ENCODE data around the gene ANKRD63. TPM values are rescaled to one million over a fixed set of nuclear protein-coding genes. Genes with fewer than 3 reads are reported as not detected.

Gene ANKRD63
- total and polyA plus RNA-seq, 12 donors, result not detected

DNA sequence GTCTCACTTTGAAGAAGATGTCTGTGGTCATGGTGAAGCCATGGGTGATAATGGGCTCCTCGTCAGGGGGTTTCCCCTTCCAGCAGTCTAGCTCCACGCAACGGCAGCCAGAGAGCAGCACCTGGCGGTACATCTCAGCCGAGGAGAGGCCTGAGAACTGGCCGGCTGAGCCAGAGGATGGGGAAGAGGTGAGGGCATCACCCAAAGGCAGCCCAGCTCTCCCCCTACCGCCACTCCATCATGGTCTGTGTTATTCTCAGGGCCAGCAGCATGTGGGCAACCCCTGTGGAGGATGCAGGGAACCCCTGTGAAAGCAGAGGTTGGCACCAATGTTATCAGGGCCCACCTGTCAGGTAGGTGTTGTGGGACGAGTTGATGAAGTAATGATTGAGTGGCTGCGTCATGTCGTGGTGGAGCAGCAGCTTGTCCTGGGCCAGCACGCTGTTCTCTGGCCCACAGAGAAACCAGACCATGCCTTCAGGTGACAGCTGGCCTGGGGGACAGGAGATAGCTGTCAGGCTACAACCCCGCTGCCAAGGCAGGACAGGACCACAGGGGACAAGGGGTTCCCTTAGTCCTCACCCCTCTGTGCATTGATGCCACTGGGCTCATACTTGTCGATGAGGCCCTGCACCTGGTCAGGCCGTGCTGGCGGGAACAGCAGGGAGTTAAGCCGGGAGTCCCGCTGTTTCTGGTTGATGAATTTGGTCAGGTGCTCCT lies 15.5 kb upstream of the ANKRD63 start:
- no peak for DNase-seq
- Histone ChIP-seq H3K9me3 (replicated peaks in 1 of 3) (no peaks in the 10 kb centered on the region), H3K27me3 (no peaks in the 10 kb centered on the region), H3K4me1 (replicated peaks in 1 of 2) (no peaks in the 10 kb centered on the region), H3K36me3 (replicated peaks in 1 of 2) (no peaks in the 10 kb centered on the region), H3K27ac (no peak overlapping the region), H3K4me3 (no peak overlapping the region)
- intact Hi-C loops (cut with DNase I), result no loop called here
- TF ChIP-seq POLR2A (IDR thresholded peaks at IDR 0.05) (no peak), CTCF (IDR thresholded peaks at IDR 0.05) (no peak)
- WGBS, 4 donors, result 92 to 97% (median 95%) methylated on average over 9 to 17 of the region's 17 CpGs

DNA sequence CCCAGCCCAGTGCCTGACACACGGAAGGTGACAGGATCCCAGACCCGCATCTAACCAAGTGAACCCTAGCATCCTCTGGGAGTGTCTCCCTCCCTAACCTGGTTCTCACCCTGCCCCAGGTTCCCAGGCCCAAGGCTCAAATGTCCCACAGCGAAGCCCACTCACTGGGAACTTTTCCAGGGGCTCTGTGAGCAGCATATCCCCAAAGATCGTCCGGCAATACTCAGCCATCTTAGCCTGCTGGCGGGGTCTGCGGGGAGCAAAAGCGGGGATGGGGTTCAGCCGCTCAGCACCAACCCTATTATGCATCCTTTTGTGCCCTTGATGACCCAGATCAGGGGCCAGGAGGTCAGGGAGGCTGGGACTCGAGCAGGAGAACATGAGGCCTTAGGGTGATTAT lies 14.5 kb upstream of the ANKRD63 start:
- H3K27me3 ChIP-seq, result no peaks in the 10 kb centered on the region
- no peaks in the 10 kb centered on the region for H3K4me1 ChIP-seq (replicated peaks in 1 of 2)
- H3K36me3 ChIP-seq (replicated peaks in 1 of 2), result no peaks in the 10 kb centered on the region
- H3K27ac ChIP-seq, result no peak overlapping the region
- H3K9me3 ChIP-seq (replicated peaks in 1 of 3), result no peaks in the 10 kb centered on the region
- no peak for TF ChIP-seq CTCF (IDR thresholded peaks at IDR 0.05)
- no peak for TF ChIP-seq POLR2A (IDR thresholded peaks at IDR 0.05)
- H3K4me3 ChIP-seq, result no peak overlapping the region
- 84 to 92% (median 90%) methylated on average over 9 to 10 of the region's 10 CpGs for WGBS, 4 donors
- intact Hi-C loops (cut with DNase I), result no loop called here
- DNase-seq, result no peak

DNA sequence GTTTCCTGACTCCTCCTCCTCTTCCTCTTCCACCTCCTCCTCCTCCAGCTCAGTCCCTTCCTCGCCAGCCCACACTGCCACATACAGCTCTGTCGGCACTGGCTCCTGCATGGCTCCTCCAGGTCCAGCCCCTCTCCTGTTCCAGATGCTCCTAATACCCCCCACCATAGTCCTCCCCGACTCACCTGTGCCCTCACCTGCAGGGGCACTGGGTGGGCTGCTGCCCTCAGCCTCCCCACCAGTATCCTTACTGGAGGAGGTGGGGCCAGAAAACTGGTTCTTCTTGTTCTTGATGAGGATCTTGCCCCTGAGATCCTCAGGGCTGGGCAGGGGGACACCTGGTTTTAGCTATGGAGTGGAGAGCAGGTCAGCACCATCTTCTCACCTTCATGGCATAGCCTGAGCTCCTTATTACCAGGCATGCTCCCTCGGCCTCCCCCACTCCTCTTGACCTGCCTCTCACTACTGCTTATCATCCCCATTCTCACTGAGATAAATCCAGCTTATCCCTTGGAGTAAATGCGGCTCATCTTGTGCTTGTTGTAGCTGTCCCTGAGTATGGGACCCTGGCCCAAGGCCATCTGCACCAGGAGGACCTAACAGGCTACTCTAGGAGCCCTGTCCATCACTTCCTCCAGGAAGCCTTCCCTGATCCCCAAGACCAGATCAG lies 13.8 kb upstream of the ANKRD63 start:
- DNase-seq, result no peak
- Histone ChIP-seq H3K4me3 (no peak overlapping the region), H3K4me1 (replicated peaks in 1 of 2) (no peaks in the 10 kb centered on the region), H3K27me3 (peaks cover 2% of the 10 kb centered on the region), H3K27ac (no peak overlapping the region), H3K9me3 (replicated peaks in 1 of 3) (no peaks in the 10 kb centered on the region), H3K36me3 (replicated peaks in 1 of 2) (no peaks in the 10 kb centered on the region)
- 85 to 93% (median 90%) methylated on average over 5 of the region's 5 CpGs for WGBS, 4 donors
- TF ChIP-seq CTCF (IDR thresholded peaks at IDR 0.05) (no peak), POLR2A (IDR thresholded peaks at IDR 0.05) (no peak)
- intact Hi-C loops (cut with DNase I), result no loop called here

- Histone ChIP-seq H3K36me3 (replicated peaks in 1 of 2) (no peaks in the 10 kb centered on the region), H3K4me1 (replicated peaks in 1 of 2) (peaks cover 4 to 5% of the 10 kb centered on the region in 2 donors), H3K27me3 (peaks cover 3% of the 10 kb centered on the region), H3K9me3 (replicated peaks in 1 of 3) (no peaks in the 10 kb centered on the region), H3K4me3 (no peak overlapping the region), H3K27ac (no peak overlapping the region)
- 67 to 78% (median 75%) methylated on average over 11 to 12 of the region's 12 CpGs for WGBS, 4 donors
- intact Hi-C loops (cut with DNase I), result no loop called here
- TF ChIP-seq CTCF (IDR thresholded peaks at IDR 0.05) (no peak), POLR2A (IDR thresholded peaks at IDR 0.05) (no peak)
- DNase-seq, result no peak
These were observed 13.2 kb upstream of the ANKRD63 start for GRCh38 chr15:40295877-40296560.
